Ovary (tissue), 9 donors: ENCODE results near the gene MROH8. TPM values are rescaled to one million over a fixed set of nuclear protein-coding genes. Genes with fewer than 3 reads are reported as not detected.

Experiments
- DNase-seq, 5 donors: peaks; one replicate each; pipeline ENCODE4 v3.0.0-alpha.2; 2019 to 2020
- H3K27ac ChIP-seq, 2 donors: fragments of 200-600 bp; one replicate each; pipeline versions ENCODE4 v1.5.1 to v1.8.0; 2019 to 2022
- H3K27me3 ChIP-seq: fragments of 200-600 bp; one replicate; pipeline ENCODE4 v1.8.0; 2022
- H3K36me3 ChIP-seq: fragments of 200-600 bp; sonication (generic); one replicate; pipeline ENCODE4 v1.5.1; 2019
- H3K4me1 ChIP-seq: one replicate; pipeline ENCODE4 v1.8.1; 2013; ENCODE audit warnings: mild to moderate bottlenecking, moderate library complexity; ENCODE audit not compliant: insufficient read depth
- H3K4me3 ChIP-seq: fragments of 200-600 bp; sonication (generic); one replicate; pipeline ENCODE4 v1.5.1; 2017
- H3K9me3 ChIP-seq, 2 donors: fragments of 200-600 bp in 1 of 2; sonication (generic) in 1 of 2; one replicate each; pipeline versions ENCODE4 v1.5.1 to v1.8.1; 2013 to 2019; ENCODE audit warnings: mild to moderate bottlenecking in 1 of 2, moderate library complexity in 1 of 2
- CTCF ChIP-seq, 3 donors: fragments of 450-650 bp in 2 of 3; fragments of 200-600 bp in 1 of 3; IDR thresholded peaks; one replicate each; pipeline versions ENCODE4 v1.5.1 to v1.8.0; 2016 to 2022; ENCODE audit warnings: antibody characterized with exemption in 3 of 3, mild to moderate bottlenecking in 1 of 3
- EP300 ChIP-seq: sonication (generic); formaldehyde crosslinking; IDR thresholded peaks from one replicate; pipeline ENCODE4 v1.6.1; 2017; ENCODE audit warnings: antibody characterized with exemption
- POLR2A ChIP-seq: fragments of 450-650 bp; IDR thresholded peaks from one replicate; pipeline ENCODE4 v1.6.1; 2017; ENCODE audit warnings: antibody characterized with exemption, mild to moderate bottlenecking, moderate library complexity
- WGBS, 3 donors: extraction: QIAGEN DNeasy Blood & Tissue Kit in 1 of 3; methylation state at CpG; one replicate each; pipeline versions ENCODE4 v1.1.5 to v1.1.7; 2013 to 2017; 5-methylcytosine and 5-hydroxymethylcytosine counted together
- intact Hi-C, 4 donors: fragments of 100-400 bp; cut with DNase I; formaldehyde crosslinking; loops; one replicate each; pipeline versions ENCODE4 v1.11.0 to v1.15.1; 2022 to 2023
- polyA plus RNA-seq, 2 donors: library from polyadenylated mRNA; stranded (reverse); fragments of 200-250 nt in 1 of 2; fragments of 350-450 nt in 1 of 2; fragmentation: Illumina TruSeq in 1 of 2; extraction: RNeasy Lipid Tissue Mini Kit (QIAGEN cat#74804) in 1 of 2; gene quantifications; one replicate each; pipeline ENCODE4 v1.2.3, GENCODE V29; 2013 to 2014
- total RNA-seq, 7 donors: library from RNA; depleted of rRNA in 2 of 7; stranded (reverse); fragments of >200 nt in 2 of 7; fragmentation: NEBNext Ultra II Directional in 3 of 7; extraction: Animal tissue kit (Norgen Biotek cat#: 25700) in 3 of 7; gene quantifications; one replicate each; pipeline versions ENCODE4 v1.1.0 to v1.2.4, GENCODE V29; 2016 to 2023
- donor health status: DM: no; HTN: no; CAD: no; lungs with moderate emphysema.
- donor health status: DM: no; HTN: no; CAD: no.
- donor health status: Bipolar disorder and iron deficiency.
- donor health status: DM: yes; HTN: yes; CAD: no.
- donor health status: DM: no; HTN: no; CAD: no.
- donor health status: DM: yes; HTN: yes; CAD: no.

Gene MROH8
- total and polyA plus RNA-seq, 9 donors, result 2.3 to 6.4 (median 4.7) TPM

- Histone ChIP-seq H3K36me3 (no peaks in the 10 kb centered on the region), H3K4me3 (no peak overlapping the region), H3K4me1 (no peaks in the 10 kb centered on the region), H3K27ac (no peak overlapping the region), H3K27me3 (no peaks in the 10 kb centered on the region), H3K9me3 (no peaks in the 10 kb centered on the region)
- no peak for TF ChIP-seq POLR2A
- no peak for TF ChIP-seq CTCF (IDR thresholded peaks at IDR 0.05)
- no peak for TF ChIP-seq EP300
- 90 to 95% (median 92%) methylated on average over 7 of the region's 7 CpGs for WGBS, 3 donors
- intact Hi-C loops, result no loop called here
- DNase-seq, result no peak
These were observed 59.9 kb downstream of the MROH8 start for GRCh38 chr20:37119356-37120036.

GRCh38 chr20:37114012-37114411 lies 65.3 kb downstream of the MROH8 start:
- Histone ChIP-seq H3K27ac (no peak overlapping the region), H3K4me3 (no peak overlapping the region), H3K27me3 (no peaks in the 10 kb centered on the region), H3K4me1 (no peaks in the 10 kb centered on the region), H3K36me3 (no peaks in the 10 kb centered on the region), H3K9me3 (no peaks in the 10 kb centered on the region)
- intact Hi-C loops, result no loop called here
- no peak for TF ChIP-seq POLR2A
- TF ChIP-seq CTCF (IDR thresholded peaks at IDR 0.05), result no peak
- no peak for TF ChIP-seq EP300
- no peak for DNase-seq
- WGBS, 3 donors, result 93 to 96% (median 93%) methylated on average over 8 of the region's 8 CpGs

GRCh38 chr20:37111926-37112455 lies 67.4 kb downstream of the MROH8 start:
- 88 to 90% (median 89%) methylated on average over 2 of the region's 2 CpGs for WGBS, 3 donors

GRCh38 chr20:37108676-37109075 lies 70.7 kb downstream of the MROH8 start:
- Histone ChIP-seq H3K4me1 (no peaks in the 10 kb centered on the region), H3K4me3 (no peak overlapping the region), H3K27me3 (no peaks in the 10 kb centered on the region), H3K9me3 (no peaks in the 10 kb centered on the region), H3K27ac (no peak overlapping the region), H3K36me3 (no peaks in the 10 kb centered on the region)
- intact Hi-C loops, result no loop called here
- 77 to 90% (median 84%) methylated on average over 4 of the region's 4 CpGs for WGBS, 3 donors
- no peak for DNase-seq
- no peak for TF ChIP-seq CTCF (IDR thresholded peaks at IDR 0.05)
- no peak for TF ChIP-seq EP300
- TF ChIP-seq POLR2A, result no peak

More at GRCh38 chr20:37111926-37112455, 67.4 kb downstream of the MROH8 start:
- Histone ChIP-seq H3K4me3 (no peak overlapping the region), H3K36me3 (no peaks in the 10 kb centered on the region), H3K9me3 (no peaks in the 10 kb centered on the region), H3K27me3 (no peaks in the 10 kb centered on the region), H3K4me1 (no peaks in the 10 kb centered on the region), H3K27ac (no peak overlapping the region)
- DNase-seq, result no peak
- intact Hi-C loops, result no loop called here
- TF ChIP-seq CTCF (IDR thresholded peaks at IDR 0.05) (no peak), POLR2A (no peak), EP300 (no peak)
